Activated CD4-positive, alpha-beta T cell treated with anti-CD3 and anti-CD28 coated beads, Interleukin-10, Interleukin-2, amounts not matched to agents 100 ng/mL and 50 ng/mL, durations not matched to agents 16 hours and 8 hours (primary cell): Measurements from ENCODE around the gene MIGA1.
"Not testable (repeated sequence)": the region's sequence is repeated elsewhere in the genome, so short reads cannot be mapped to it uniquely, and the experiment has no call there.

Experiments used
- DNase-seq: peaks from one replicate; pipeline ENCODE4 v3.0.0-alpha.2; 2020

The MIGA1 gene, protein sequence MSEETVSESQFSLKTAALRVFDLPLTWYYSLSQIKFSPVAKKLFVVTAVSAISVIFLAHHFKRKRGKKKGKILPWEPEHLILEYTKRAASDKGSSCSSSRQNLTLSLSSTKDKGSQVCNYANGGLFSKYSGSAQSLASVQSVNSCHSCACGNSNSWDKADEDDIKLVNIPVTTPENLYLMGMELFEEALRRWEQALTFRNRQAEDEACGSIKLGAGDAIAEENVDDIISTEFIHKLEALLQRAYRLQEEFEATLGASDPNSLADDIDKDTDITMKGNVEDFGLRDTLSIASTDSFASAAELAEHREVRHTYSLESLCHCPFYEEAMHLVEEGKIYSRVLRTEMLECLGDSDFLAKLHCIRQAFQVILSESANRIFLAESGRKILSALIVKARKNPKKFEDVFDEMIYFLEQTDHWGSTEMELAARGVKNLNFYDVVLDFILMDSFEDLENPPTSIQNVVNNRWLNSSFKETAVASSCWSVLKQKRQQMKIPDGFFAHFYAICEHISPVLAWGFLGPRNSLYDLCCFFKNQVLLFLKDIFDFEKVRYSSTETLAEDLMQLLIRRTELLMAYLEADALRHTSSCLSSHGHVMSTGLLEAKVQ

DNA sequence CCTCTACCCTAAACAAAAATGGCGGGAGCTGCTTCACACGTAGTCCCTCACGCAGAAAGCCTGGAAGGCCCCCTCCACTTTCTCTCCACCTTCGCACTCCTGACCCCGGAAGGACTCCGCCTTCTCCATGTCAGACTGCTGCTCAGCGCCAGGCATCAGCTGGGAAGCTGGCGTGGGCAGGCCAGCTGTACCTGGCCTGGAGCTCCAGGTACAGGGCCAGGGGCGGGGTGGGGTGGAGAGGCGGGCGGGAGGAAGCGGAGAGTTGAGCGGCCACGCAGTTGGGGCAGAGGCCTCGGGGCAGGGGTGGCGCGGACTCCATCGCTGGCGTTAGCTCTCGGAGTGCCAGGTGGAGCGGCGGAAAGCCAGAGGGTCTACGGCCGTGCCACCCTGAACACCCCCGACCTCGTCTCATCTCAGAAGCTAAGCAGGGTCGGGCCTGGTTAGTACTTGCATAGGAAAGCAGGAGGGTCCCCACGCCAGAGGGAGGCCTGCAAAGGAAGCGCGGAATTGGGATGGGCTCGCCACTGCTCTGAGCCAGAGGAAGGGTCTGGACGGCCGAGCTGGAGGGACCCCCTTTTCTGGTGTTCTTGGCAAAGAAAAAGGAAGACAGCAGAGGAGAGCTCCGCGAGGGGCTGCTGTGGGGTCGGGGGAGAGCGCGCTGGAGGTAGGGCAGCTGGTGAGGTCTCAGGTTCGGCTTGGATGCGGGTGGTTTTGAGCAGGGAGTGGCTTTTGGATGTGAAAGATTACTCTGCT is at the start of gene MIGA1:
TSS of gene MIGA1 (plus strand) at position 121 of the 753 bp plus-strand sequence. CDS start 3,604 bp downstream, outside the sequence.
- peak; percentile 93 for DNase-seq

GRCh38 chr1:77732090-77732489 is 47.4 kb upstream of the MIGA1 start:
- DNase-seq, result no peak

DNA sequence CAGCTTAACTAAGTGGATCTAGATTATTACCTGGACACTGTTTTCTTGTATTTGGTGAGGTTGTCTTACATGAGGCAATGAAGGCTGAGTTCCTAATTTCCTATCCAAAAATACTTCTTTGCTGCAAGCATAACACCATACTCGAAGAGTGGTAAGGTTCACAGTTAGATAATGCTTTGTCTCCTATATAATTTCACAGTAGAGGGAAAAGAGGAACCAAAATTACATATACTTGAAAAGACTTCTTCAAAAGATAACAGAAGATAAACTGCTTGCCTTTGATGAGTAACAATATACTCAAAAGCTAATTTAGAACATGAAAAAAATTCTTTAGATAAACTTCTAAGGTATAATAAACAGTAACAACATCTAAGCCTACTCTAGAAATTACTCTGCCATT is 40.2 kb upstream of the MIGA1 start:
- DNase-seq, result no peak

DNA sequence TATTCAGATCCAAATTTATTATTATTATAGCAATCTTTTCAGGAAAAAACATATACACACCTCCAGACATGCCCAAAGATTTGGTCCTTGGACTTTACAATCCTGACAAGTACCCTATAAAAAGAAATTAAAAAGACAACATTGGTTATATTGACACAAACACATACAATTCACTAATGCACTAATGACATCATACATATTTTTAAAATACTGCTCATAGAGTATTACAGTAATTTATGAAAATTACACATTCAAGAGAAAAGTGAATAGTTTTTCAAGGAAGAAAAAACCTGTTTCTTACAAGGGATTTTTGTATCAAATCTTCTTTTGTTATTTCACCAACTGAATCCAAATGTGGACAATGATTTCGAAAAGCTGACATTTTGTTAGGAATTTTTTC is 38.1 kb upstream of the MIGA1 start:
- no peak for DNase-seq

- DNase-seq, result no peak
Observed at GRCh38 chr1:77742011-77742555, 37.4 kb upstream of the MIGA1 start.

- no peak for DNase-seq
Observed at GRCh38 chr1:77744576-77744975, 34.9 kb upstream of the MIGA1 start.

DNA sequence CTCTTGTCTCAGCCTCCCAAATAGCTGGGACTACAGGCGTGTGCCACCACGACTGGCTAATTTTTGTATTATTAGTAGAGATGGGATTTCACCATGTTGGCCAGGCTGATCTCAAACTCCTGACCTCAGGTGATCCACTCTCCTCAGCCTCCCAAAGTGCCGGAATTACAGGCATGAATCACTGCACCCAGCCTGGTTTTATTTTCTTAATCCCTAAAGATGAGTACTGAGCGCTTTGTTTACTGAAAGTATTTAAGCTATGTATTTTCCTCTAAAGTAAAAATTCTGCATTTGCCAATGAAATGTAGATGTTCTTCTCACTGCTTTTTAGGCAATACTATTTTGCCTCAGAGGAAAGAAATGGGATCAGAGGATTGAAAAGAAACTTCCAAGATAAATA is 30.0 kb upstream of the MIGA1 start:
- not testable (repeated sequence) for DNase-seq

DNA sequence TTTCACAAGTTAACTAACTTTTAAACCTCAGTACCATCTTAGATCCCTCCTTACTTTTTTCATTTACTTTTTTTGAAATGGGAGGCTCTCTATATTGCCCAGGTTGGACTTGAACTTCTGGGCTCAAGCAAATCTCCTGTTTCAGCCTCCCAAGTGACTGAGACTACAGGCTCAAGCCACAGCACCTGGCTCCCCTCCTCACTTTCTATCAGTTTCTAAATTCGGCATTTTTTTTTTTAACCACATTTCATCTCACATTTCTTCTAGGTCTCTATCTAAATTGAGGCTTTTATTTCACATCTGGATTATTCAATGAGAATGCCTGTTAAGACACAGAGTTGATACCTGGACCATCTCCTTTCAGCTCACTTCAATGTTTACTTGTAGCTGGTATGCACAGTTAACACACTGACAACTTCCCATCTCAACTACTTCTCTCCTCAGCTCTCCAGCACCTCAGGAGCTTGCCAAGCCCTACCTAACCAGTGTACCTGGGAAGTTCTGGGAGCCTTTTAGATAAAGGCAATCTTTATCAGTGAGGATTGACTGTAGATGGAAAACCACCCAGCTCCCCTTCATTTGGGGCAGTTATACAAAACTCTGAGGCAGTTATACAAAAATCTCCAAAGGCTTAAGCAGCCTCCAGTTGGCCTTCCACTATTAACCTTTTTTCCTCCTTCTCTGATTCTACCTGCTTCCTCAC is 23.2 kb upstream of the MIGA1 start:
- DNase-seq, result no peak

GRCh38 chr1:77757066-77757584 is 22.3 kb upstream of the MIGA1 start:
- DNase-seq, result no peak

- DNase-seq, result no peak
Observed at GRCh38 chr1:77757603-77758002, 21.8 kb upstream of the MIGA1 start.

DNA sequence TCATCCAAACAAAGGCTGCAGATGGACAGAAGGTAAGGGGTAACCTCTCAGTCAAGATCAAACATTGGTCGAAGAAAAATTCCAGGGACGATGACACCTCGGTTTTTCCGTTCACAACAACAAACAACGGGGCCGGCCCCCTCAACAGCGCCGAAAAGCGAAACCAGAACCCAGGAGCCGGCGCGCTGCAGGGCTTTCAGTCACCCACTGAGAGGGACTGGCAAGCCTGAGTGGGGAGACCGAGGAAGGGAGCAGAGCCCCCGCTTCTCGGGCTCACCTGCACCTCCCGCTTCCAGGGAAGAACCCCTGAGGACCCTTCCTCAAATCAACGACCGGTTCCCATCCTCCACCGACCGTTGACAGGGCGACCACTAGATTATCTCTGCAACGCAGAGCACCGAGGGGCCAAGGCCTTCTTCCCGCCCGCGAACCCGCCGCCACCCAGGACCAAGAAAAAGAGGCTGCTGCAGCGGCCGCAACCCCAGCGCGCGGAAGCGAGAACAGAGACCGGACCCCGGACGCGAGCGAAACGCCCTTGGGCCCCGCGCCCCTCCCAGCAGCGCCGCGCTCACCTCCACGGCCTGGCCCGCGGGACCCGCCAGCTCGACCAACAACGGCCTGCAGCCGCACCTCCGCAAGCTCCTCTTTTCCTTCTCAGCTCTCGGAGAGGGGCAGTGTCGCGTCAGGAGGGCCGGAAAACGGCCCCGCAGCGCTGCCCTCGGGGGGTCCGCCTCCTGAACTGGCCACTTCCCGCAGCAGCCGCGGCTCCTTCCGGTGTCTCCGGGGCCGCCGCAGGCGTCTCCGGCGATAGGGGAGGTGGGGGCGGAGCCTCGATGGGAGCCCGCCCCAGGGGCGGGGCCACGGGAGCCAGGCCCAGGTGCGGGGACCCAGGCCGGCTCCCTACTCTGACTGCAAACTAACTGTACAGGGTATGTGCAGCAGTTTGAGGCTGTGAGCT is 20.1 kb upstream of the MIGA1 start, which contains the start of gene USP33:
TSS of gene USP33 (minus strand) at position 782 of the 958 bp plus-strand sequence. CDS start 18,155 bp downstream, outside the sequence.
- DNase-seq, result peak; percentile 93

DNA sequence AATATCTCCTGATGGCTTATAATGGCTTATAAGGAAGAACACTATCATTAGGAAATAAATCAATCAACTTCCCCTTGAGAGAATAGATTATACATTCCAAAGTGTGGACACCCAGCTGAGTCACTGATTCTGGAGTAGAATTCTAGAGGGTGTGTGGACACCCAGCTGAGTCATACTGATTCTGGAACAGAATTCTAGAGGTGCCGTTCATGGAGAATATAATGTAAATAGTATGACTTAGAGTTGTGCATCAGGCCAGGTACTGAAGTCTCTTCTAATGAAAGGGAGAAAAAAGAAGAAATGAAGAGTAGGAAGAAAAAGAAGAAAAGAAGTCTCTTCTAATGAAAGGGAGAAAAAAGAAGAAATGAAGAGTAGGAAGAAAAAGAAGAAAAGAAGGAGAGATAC is 17.4 kb upstream of the MIGA1 start:
- peak; percentile 10 for DNase-seq

DNA sequence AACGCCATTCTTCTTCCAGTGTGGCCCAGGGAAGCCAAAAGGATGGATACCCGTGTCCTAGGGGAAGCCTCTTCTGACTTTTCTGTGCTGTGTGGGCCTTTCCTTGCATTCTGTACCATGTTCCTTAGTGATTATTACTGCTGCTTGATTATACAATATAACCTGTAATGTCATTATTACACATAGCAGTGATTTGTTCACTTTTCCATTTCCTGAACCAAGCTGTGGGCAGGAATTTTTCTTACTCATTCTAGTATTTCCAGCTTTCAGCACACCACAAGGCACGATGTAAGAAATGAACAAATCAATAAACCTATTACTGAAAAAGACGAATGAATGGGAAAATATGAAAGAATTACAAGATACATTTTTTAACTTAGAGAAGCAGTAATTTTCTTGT is 11.4 kb upstream of the MIGA1 start:
- DNase-seq, result peak; percentile 15

DNA sequence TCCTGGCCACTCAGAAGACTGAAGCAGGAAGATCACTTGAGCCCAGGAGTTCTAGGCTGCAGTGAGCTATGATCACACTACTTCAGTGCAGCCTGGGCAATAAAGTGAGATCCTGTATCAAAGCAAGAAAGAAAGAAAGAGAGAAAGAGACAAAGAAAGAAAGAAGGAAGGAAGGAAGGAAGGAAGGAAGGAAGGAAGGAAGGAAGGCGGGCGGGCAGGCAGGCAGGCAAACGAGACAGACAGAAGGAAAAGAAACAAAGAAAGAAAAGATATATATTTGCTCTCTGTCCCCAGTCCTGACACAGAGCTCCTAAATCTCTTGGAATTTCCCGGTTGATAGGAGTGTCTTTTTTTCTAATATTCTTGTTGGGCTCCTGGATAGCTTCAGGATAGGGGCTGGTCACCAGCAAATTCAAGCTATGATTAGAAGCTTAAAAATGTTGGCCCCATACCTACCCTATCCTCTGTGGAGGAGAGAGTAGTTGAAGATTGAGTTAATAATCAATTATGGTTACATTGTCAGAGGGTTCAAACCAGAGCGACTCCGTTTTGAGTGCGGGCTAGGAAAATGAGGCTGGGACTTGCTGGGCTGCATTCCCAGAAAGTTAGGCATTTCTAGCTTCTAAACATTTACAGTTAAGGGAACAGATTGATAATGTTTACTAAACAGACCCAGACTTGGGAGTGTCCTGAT is 3.3 kb upstream of the MIGA1 start:
- DNase-seq, result no peak

- DNase-seq, result no peak
Observed at GRCh38 chr1:77781683-77782082, 2.2 kb downstream of the MIGA1 start.

DNA sequence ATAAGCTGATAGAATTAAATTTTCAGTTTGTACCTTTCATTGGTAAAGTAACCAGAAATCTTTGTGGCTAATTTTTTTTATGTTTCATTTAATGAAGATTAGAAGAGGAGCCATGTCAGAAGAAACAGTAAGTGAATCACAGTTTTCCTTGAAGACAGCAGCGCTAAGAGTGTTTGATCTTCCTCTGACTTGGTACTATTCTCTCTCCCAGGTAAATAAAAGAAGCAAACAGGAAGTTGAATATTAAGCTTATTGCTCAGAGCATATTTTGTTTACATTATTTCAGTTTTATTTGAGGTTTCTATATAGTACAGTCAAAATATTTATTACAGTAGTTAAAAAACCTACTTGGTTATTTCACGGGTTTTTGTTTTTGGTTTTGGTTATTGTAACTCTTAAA is 3.7 kb downstream of the MIGA1 start:
- no peak for DNase-seq

GRCh38 chr1:77786093-77786741 is 6.8 kb downstream of the MIGA1 start:
- not testable (repeated sequence) for DNase-seq

DNA sequence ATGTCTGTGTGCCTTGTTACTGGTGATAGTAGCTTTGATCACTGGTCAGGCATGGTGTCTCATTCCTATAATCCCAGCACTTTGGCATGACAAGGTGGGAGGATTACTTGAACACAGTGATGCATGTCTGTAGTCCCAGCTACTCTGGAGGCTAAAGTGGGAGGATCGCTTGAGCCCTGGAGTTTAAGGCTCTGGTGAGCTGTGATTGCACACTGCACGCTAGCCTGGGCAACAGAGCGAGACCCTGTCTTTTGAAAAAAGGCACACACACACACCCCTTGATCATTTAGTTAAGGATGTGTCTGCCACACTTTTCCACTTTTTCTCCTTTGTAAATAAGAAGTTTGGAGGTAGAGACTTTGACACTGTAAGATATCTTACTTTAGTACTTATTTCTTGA is 15.1 kb downstream of the MIGA1 start:
- DNase-seq, result no peak

- no peak for DNase-seq
Observed at GRCh38 chr1:77796695-77797405, 17.4 kb downstream of the MIGA1 start.
